GM12801 (cell line): Measurements from ENCODE around the gene SENP1.

Source experiments
- TF ChIP-seq, protein P1 (sequence below): IDR thresholded peaks from one replicate; pipeline ENCODE4 v1.5.1; 2011; ENCODE audit warnings: control low read depth; ENCODE audit not compliant: insufficient read length; ENCODE audit errors: extremely low read depth

SENP1 gene

DNA sequence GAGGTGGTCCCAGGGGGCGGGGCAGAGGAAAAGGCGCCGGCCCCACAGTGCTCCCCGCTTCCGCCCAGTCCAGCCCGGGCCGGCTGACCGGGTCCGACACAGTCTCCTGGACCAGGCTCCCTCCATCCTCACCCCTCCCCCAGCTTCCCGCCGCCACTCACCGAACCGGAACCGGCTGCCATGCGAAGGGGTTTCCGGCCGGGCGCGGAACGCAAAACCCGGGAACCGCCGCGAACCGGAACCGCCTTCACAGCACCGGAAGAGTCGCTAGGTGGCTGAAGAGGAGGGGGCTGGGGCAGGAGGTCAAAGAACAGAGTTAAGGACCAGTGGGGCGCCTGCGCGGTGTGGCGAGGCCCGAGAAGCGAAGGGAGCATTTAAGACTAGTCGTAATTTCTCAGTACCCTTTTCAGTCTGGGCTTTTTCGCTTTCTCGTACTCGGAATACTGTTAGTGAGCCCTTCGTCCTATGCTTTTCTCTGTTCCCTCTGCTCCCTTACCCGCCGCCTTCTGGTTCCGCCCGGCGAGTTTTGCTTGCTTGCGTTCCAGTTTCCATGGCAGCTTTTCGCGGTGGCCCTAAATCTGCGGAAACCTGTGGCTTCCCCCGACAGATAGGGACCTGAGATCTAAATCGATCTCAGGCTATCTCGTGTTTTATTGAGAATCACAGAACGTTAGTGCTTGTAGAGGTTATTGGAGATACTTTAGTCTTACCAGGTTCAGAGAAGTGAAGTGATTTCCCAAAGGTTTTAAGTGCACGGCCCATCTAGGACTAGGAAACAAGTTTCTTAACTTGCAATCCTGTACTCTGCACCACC, at the start of gene SENP1:
Gene SENP1 (minus strand): TSS at position 213 of the 814 bp plus-strand sequence. CDS start 4,607 bp downstream, outside the sequence.
- TF ChIP-seq, protein P1, sequence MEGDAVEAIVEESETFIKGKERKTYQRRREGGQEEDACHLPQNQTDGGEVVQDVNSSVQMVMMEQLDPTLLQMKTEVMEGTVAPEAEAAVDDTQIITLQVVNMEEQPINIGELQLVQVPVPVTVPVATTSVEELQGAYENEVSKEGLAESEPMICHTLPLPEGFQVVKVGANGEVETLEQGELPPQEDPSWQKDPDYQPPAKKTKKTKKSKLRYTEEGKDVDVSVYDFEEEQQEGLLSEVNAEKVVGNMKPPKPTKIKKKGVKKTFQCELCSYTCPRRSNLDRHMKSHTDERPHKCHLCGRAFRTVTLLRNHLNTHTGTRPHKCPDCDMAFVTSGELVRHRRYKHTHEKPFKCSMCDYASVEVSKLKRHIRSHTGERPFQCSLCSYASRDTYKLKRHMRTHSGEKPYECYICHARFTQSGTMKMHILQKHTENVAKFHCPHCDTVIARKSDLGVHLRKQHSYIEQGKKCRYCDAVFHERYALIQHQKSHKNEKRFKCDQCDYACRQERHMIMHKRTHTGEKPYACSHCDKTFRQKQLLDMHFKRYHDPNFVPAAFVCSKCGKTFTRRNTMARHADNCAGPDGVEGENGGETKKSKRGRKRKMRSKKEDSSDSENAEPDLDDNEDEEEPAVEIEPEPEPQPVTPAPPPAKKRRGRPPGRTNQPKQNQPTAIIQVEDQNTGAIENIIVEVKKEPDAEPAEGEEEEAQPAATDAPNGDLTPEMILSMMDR, result no peak

DNA sequence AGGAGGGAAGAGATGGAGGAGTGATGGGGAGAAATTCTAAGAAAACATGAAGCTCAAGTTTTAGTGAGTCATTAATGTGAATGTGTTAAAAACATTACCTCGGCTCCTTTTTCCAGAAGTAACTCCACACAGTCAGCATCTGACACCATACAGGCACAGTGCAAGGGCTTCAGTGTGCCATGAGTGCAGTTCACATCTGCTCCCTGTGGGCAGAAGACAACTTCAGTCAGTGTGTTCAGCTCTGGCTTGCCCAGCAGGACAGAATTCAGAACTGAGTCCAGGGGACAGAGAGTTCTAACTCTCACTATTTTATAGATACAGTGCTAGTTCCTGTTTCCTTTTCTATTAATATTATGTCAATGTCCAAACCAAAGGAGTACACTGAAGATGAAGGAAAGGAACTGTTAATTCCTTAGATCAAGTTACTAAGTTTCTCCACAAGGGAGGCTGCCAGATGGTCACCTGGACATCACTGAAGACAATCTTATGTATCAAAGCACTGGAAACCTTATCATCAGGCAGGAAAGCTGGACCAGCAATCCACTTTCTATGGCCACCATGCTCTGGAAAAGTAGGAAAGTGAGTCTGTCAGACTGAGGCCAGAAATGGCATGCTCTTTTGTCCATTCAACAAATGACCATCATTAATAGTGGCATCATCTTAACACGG, 45.4 kb upstream of the SENP1 start:
- TF ChIP-seq, protein P1, result no peak

DNA sequence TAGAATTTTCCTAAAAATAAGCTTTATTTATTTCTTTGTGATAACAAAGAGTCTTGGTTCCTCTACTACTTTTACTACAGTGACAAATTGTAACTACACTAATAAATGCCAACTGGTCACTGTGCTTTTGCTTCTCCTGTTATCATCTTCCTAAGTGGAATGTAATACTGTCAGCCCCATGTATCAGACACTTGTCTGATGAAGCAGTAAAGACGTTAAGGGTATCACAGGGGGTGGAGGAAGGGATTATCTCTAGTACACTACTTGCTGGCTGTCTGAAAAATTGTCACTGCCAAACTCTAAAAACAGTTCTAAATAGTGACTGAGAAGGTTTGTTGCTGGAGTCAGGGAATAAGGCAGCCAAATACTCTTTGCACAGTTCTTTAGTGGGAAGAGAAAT, 40.1 kb upstream of the SENP1 start:
- TF ChIP-seq, protein P1, result no peak

DNA sequence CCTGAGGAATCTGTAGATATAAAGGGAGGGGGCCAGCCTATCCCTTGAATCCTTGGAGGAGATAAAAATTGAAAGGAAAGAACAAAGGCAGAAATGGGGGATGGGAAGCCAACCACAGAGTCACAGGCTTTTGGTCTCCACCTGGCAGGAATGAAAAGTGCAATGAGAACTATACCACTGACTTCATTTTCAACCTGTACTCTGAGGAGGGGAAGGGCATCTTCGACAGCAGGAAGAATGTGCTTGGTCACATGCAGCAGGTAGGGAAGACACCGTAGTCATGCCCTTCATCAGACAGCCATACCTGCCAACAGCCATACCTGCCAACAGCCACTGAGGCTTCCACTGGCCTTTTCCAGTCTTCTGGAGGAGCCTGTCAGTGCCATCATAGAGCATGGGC, 38.0 kb upstream of the SENP1 start:
- TF ChIP-seq, protein P1, result no peak

DNA sequence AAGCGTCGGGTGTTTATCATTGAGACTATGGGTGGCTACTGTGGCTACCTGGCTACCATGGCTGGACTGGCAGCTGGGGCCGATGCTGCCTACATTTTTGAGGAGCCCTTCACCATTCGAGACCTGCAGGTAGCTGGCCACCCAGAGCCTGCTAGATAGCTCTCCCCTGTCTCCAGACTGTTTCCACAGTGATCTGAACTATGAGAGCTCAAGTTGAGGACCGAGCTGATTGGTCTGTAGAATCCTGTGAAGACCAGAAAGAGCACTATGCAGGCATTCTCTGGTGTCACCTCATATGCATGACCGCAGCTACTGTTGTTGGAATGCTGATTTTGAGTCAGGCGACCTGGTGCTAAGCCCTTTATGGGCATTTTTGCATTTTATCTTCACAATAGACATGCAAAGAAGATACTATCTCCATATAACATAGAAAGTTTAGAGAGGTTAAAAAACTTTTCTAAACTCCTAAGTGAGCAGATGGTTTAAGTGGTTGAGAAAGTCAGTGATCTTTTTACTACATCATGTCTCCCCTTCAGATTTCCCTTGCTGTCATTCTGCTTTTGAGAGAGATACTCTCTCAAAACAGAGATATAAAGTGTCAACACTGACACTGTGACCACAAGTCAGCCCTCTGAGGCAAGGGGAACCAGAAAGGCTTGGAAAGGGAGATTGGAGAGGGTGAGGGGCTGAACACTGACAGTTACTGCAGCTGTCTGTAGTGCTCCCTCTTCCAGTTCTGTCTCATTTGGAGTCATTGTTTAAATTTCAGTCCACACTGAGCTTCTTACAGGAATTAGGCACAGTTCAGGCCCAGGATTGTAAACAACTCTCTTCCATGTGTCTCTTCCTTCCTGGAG, 37.2 kb upstream of the SENP1 start:
- TF ChIP-seq, protein P1, result no peak

DNA sequence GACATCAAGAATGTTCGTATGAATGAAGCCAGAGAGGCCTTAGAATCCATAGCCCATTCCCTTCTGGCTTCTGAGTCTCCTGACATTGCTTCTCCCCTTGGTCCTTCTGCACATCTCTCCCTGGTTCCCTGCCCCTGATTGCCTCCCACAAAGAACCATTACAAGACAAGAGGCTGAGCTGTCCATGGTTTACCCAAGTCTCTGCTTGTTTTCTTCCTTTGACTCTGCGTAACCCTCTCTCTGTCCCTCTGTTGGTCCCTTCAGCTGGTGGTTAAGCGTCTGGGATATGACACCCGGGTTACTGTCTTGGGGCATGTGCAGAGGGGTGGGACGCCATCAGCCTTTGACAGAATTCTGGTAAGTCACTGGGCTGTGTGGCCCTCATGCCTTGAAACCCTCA, 29.1 kb upstream of the SENP1 start:
- TF ChIP-seq, protein P1, result no peak

DNA sequence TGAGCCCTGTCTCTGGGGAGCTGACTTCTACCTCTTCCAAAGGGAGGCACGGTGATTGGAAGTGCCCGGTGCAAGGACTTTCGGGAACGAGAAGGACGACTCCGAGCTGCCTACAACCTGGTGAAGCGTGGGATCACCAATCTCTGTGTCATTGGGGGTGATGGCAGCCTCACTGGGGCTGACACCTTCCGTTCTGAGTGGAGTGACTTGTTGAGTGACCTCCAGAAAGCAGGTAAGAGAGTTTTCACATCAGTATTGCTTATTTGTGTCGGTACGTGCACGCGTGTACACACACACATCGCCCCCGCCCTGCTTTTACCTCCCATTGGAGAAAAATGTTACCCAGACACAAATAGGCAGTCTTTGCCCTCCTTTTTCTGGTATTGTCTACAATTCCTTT, 26.9 kb upstream of the SENP1 start:
- TF ChIP-seq, protein P1, result no peak
